B cell (primary cell): ENCODE results near the gene KRT72.

Source experiments
- CTCF ChIP-seq: fragments of 200-600 bp; IDR thresholded peaks from one replicate; pipeline ENCODE4 v1.8.0; 2022; ENCODE audit warnings: antibody characterized with exemption, mild to moderate bottlenecking
- EZH2 ChIP-seq: IDR thresholded peaks from 2 replicates; pipeline ENCODE4 v1.6.1; 2012; ENCODE audit warnings: borderline replicate concordance, low read depth, mild to moderate bottlenecking, moderate library complexity, low read length; ENCODE audit not compliant: insufficient read depth, poor library complexity, severe bottlenecking

GRCh38 chr12:52608161-52608560, 6.9 kb upstream of the KRT72 start:
- TF ChIP-seq CTCF (no peak), EZH2 (no peak)
